ENCODE data around the gene TRAF7.

GRCh38 chr16:2160915-2161551, 5.5 kb downstream of the TRAF7 start:
- TF ChIP-seq CTCF (IDR thresholded peaks at IDR 0.05; ENCODE audit: low read depth, low read length) (no peak), EZH2phosphoT487 (IDR thresholded peaks at IDR 0.05; ENCODE audit: low read depth) (no peak)

Measured in OCI-LY3 (cell line).